Stimulated activated CD8-positive, alpha-beta memory T cell treated with anti-CD3 and anti-CD28 coated beads, Interleukin-7, amount 100 ng/mL, for 4 hours (primary cell): Measurements from ENCODE around the gene CCNG2.

Source experiments
- DNase-seq, 2 donors: peaks; one replicate each; pipeline ENCODE4 v3.0.0-alpha.2; 2020; ENCODE audit warnings: low read depth in 2 of 2

CCNG2 gene

DNA sequence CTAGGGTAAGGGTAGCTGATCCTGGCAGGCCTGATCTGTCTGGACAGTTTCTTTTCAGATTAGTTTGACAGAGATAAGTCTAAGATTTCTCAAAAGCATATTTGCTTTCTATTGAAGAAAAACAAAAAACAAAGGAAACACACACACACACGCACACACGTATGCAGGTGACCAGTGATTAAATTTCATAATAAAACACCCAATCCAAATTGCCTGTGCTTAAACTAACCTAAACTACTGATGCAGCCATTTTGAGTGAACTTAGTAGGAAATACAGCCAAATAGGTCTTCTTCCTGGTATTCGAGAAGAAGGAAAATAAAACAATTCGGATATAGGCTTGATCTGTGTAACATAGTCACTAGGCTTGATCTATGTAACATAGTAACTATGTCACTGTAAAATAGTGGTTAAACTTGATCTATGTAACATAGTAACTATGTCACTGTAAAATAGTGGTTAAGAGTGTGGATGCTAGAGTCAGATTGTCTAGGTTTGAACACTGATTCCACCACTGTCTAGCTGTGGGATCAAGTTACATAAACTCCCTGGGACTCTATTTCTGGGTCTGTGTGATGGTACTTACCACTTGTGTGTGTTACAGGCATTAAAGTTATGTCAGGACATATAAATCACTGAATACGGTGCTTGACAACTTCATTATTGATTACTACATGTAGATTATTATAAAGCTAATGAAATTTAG is 9.8 kb upstream of the CCNG2 start:
- no peak for DNase-seq

DNA sequence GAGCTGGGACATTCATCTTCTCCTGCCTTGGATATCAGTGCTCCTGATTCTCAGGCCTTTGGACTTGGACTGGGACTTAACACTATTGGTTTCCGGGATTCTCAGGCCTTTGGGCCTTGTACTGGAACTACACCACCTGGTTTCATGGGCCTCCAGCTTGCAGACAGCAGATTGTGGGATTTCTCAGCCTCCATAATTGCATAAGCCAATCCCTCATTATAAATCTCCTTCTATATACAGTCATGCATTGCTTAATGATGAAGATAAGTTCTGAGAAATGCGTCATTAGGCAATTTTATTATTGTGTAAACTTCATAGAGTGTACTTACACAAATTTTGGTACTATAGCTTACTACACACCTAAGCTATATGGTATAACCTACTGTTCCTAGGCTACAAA is 8.9 kb upstream of the CCNG2 start:
- no peak for DNase-seq

DNA sequence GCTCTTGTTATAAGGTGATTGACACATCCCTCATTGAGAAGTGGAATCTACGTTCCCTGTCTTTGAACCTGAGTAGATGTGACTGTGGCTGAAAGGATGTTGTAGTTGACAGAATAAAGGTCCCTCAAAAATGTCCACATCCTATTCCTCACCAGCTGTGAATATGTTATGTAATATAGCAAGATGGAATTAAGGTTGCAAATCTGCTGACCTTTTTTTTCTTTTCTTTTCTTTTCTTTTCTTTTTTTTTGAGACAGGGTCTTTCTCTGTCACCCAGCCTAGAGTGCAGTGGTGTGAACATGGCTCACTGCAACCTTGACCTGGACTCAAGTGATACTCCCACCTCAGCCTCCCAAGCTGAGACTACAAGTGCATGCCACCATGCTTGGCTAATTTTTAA is 7.2 kb upstream of the CCNG2 start:
- no peak for DNase-seq

DNA sequence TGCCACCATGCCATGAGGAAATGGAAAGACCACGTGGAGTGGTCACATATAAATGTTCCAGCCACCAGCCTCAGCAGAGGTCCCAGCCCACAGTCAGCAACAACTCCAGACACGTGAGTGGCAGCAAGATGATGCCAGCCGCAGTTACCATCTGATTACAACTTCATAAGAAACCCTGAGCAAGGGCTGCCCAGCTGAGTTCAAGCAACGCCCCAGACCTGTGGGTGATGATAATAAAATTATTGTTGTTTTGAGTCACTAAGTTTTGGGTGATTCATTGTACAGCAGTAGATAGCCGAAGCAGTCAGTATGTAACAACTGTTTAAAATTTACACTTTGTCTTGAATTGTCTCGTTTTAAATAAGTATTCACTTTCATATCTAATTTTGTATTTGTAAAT is 5.8 kb upstream of the CCNG2 start:
- DNase-seq = no peak

DNA sequence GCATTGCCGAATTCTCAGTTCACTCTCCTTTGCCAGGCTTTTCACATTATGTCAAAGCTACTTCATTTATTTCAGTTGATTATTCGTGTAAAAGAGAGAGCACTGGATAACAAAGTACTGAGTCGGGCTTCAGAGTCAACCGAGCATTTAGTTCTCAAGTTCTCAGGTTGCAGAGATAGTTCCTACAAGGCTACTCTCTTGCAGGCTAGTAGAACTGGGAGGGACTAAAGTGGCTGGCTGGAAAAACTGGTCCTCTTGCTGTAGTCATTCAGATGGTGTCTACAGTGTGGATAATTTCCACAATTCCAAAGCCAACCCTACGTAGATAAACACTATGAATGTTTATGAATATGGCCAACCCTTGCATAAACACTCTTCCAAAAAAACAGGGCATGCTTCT is 4.6 kb upstream of the CCNG2 start:
- DNase-seq = no peak

DNA sequence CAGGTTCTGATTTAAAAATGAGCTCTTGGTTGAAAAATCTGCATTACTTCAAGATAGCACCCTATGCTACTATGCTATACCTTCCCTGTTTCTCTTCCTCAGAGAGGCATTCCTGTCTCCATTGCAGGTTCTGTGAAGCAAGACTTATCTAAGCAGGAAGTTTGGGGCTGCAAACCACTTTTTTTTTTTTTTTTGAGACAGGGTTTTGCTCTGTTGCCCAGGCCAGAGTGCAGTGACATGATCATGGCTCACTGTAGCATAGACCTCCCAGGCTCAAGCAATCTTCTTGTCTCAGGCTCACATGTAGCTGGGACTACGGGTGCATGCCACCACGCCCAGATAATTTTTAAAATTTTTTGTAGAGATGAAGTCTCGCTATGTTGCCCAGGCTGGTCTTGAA is 4.0 kb upstream of the CCNG2 start:
- DNase-seq = no peak

DNA sequence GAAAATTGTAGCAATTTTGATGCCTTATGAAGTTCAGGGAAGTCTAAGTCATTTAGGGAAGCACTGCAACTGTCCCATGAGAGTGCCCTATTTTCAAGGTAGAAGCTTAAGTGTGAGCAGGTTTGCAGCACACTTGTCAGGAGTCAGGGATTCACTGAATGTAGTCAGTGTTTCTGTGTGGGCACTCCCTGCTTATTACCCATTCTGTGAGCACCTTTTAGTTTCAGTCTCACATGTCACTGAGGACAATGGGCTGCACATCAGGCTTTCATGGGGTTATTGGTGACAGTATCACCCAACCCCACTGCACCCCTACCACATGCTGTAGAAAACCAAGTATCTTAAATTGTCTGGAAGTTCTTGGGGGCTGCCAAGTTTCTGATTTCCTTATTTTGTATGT is 2.9 kb upstream of the CCNG2 start:
- DNase-seq = no peak

DNA sequence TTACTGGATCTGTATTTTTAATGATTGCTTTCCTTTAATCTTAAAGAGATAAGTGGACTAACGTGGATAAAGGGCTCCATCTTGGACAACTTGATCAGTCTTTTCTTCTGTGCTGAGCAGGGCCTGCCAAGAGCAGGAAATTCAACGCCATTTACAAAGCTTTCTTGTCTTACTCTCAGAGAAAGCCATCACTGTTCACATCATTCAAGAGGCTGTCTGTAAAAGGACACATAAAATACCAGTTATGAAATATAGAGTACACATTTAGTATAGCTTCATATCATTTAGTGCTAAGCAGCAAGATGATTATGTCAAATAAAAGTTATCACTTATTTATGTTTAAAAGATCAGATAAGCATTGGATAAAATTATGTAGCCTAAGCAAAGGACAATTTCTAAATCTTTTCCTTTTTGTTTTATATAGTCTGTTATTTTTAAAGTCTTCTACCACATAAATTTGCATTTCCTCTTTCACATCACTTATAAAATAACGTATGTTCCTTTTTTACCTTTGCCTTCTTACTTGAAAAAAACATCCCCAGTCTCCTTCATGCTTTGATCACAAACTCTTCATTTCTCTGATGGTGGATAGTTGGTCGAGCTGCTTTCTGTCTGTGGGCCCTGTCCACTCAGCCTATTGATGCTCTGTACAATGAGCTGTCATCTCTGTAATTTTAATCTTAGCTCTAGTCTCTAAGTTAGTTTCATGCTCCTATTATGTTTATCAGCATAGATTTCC is 2.1 kb upstream of the CCNG2 start:
- DNase-seq = no peak

DNA sequence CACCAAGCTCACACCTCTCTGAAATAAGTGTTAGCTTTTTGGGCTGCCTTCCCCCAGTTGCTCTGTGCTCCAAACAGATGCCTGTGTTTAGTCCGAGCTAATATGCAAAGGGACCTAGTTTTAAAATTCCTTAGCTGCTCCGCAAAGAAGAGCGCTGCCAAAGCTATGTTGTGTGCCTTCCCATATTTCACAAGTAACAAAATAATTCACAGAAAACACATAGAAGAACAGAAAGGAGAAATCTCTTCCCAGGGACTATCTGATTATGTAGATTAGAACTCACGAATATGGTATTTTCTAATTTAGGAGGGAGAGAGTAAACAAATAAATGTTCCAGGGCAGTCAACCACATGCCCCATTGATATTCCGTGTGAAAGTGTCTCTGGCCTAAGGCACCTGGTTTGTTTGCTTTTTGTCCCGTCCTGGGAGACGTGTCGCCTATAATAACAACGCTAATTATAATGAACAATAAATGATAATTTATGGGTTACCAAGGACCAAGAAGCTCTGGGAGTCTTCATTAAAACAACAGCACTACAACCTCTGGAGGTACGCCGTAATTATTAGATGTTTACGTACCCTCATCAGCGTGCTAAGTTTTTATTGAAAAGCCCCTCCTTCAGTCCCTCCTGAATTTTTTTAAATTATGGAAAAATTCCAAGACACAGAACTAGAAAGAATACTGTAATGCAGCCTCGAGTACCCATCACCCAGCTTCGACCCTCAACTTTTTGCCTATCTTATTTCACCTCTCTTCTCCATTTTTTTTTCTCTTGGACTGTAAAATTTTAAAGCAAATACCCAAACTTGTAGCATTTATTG is 1.2 kb upstream of the CCNG2 start:
- no peak for DNase-seq

DNA sequence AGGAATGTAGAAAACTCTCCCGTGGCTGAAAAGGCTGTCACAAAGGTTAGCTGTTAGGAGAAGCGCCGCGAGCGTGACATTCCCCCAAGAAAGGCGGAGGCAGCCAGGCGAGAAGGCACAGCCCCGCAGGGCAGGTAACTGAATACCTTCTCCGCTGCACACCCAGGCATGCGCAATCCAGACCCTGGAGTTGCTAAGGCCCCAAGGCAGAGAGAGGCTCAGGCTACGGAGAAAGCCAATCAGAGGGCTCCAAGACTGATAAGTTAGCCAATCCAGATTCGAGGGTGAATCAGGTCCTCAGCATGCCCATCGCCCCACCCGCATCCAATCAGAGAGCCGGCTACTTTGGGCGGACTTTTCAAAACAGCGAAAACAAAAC is 485 bp upstream of the CCNG2 start:
- DNase-seq = peak; percentile 90 to 98

DNA sequence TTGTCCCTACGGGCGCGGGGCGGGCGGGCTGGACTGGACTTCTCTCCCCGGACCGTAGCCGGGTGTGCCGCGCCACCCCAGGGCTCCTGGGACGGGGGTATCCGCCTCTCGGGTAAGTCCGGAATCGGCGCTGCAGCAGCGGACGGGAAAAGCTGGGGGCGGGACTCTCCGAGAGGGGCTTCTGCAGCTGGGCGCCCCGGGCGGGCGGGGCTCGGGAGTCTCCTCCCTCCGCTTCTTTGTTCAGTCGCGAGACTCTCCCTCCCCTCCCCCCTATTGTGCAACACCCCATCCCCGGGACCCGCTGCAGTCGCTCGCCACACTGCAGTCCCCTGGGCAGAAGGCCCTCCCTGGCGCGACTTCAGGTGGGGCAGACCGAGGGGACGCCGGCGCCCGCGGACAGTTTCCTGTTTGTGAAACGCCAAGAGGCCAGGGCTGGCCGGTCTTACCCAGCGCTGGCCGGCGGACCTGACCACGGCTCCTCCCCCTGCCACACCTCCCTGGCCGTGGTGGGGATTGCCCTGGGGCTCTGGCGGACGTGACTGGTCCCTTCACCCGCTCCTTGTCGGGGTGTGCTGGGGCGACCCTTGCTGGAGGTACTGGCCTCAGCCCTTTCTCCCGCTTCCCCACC is 966 bp downstream of the CCNG2 start:
- peak; percentile 44 to 70 for DNase-seq

DNA sequence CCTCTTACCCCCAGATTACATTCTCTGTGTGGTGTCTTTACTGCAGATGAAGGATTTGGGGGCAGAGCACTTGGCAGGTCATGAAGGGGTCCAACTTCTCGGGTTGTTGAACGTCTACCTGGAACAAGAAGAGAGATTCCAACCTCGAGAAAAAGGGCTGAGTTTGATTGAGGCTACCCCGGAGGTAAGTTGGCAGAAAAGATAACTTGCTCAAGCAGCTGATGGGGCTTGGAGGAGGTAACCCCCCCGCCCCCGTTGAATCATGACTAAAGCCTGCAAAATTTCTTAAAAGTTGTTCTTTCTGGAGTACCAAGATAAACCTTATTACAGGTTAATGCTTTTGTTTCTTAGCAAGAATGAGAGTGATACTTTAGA is 1.5 kb downstream of the CCNG2 start:
- no peak for DNase-seq

DNA sequence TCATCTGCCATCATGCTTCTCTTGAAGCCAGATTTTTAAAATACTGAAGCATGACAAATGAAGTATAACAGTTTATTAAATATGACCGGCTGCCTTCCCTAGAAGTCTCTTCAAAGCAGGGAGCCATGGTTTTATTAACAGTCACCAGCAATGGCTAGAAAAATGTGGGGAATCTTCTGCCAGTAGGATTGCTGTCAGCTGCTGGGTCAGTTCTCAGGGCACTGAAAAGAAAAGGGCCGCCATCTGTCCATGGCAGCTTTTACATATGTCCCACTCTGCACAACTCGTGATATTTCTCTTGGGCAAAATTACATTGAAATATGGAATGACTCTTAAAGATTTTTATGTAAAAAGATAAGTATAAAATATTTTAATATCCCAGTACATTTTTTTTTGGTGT is 2.8 kb downstream of the CCNG2 start:
- no peak for DNase-seq

DNA sequence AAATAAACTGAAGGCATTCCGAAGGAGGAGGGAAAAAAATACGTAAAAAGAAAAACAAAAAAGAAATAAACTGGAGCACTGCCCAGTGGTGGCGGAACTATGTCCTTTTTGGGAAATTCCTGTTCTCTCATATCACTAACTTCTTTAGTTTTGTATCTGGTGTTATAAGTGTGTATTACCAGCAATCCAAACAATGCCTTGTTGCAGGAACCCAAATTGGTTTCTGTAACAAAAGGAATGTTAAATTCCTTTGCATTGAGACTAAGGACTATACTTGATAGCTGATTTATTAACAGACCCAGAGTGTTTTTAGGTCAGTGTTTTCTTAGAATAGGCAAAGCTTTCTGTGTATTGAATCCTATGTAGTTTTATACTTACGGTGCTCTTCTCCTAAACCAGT is 6.6 kb downstream of the CCNG2 start:
- no peak for DNase-seq

DNA sequence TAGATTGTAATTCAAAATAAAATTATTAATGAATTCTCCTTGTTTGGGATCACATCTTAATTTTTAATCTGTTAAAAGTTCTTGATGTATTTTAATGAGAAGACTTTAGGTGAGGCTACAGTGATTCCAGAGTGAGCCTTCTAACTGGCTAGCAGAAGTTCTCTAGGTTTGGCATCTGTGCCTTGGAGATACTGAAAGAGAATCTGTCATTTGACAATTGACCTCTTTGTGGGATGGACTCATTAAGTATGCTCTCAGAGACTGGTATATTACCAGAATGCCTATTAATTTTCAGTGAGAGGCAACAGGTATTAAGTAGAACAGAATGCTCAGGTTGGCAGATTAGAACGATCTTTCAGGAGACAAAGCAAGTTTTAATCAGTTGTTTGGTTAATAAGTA is 10.2 kb downstream of the CCNG2 start:
- DNase-seq = no peak

DNA sequence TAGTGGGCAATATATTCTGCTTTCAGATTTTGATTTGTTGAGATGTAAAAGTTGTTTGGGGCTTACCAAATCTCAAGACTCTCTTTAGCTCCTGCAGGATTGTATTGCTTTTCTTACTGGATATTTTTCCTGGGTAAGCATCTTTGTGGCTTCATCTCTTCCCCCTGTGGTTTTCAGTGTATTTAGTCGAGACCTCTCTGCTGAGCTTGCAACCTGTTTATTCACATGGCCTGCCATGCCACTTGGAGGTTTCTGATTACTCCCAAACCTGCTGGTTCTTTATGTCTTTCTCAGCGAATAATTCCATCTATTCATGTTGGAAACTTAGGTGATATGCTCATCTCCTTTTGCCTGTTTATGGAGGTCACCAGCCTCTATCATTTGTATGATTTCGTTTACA is 10.9 kb downstream of the CCNG2 start:
- DNase-seq = no peak

DNA sequence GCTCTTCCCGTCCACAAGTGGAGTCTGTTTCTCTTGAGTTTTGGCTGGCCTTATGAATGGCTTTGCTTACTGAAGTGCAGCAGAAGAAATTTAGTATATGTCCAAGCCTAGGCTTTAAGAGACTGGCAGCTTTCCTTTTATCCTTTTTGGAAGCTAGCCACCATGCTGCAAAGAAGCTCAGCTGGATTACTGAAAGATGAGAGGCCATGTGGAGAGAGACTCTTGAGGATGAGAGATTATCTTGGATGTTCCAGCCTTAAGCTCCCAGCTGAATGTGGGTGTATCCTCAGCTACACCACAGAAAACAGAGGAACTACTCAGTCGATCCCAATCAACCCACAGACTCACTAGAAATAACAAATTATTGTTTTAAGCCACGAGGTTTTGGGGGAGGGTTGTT is 12.5 kb downstream of the CCNG2 start:
- no peak for DNase-seq

DNA sequence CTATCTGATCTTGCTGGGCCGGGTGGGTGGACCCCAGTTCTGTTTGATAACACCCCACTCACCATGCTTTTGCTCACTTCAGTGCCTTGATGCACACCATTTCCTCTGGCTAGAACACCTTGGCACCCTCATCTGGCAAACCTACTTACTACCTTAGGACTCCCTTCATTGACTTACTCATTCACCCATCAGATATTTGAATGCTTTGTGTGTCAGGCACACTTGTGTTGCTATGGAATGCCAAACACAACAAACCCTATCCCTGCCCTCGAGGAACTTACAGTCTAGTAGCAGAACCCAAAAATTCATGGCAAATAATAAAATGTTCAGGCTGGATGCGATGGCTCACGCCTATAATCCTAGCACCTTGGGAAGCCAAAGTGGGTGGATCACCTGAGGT is 13.9 kb downstream of the CCNG2 start:
- no peak for DNase-seq

DNA sequence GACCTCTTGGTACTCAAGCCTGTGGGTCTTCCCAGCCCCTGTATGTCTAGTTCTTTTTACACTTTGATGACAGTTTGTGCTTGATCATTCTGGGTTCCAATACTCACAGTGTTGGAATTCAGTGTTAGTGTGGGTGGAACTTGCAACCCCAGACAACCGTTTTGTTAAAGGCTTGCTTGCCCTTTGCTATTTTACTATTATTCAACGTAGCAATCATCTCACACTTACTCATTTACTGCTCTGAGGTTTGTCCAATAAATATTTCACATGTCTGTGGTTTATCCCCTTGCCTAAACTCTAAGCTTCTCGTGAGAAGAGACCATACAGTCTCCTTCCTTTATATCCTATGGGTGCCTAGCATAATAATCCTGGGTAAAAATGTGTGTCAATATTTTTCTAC is 15.3 kb downstream of the CCNG2 start:
- DNase-seq = no peak

DNA sequence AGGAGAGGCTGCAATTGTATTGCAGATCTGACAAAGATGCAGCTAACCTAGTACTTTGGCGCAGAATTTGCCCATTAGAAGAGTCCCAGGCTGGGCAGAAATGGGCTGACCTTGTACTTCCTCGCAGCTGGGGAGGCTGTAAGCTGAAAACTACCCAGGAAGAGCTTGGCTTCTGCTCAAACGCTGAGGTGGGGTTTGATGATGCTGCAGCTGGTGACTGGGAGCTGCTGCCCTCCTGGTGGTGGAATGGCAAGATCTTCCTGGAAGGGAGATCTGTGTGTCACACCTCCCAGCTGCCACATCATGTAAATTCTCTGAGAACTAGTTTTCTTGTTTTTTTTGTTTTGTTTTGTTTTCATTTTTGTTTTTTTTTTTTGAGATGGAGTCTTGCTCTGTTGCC is 17.4 kb downstream of the CCNG2 start:
- DNase-seq = no peak

DNA sequence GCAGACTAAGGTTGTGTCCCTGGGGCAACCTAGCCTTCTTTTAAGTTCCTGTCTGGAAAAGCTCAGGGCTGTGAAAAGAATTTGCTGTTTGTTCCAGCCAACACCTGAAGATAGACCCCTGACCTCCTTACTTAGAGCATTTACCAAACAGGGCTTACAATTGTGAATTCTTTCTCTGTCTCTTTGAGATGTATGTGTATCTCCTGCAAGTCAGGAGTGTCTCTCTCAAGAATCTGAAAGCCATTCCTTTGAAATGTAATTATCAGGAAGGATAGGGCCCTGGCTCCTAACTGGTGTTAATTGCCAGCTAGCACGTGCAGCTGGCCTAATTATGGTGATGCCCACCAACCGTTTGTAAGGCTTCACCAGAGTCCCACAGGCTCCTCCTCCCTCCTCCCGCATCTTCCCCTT is 18.2 kb downstream of the CCNG2 start:
- no peak for DNase-seq

DNA sequence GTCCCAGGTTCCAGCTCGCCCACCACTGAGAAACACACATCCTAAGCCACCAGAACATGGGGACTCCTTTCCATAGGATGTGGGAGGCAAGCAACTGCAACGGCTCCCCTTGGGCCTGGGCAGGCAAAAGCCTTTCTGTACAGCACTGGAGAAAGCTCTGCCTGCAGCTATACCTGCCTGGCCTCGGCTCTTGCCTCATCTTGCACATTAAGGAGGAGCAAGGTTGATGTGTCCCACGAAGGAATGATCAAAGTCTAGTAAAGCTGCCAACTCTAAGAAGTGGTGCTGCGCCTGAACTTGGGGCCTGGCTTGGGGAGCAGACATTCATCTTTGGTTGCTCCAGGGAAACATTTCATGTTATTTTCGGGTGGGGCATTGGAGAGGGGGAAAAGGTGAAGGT is 19.6 kb downstream of the CCNG2 start:
- DNase-seq = no peak

DNA sequence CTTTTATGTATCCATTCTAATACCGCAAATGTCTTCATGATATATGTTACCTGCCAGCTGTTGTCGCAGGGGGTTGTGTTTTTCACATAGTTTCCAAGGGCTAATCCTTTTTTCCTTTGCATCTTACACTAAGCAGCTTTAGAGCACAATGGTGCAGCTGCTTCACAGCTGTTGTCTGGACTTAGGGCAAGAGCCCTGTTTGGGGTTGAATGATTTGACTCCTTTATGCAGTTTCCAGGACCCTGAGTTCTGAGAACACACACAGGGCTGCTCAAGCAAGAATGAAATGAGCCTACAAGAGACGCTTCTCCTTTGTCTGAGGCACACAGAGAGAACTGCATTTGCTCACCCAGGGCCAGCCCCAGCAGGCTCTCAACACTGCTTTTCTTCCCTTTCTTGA is 20.2 kb downstream of the CCNG2 start:
- no peak for DNase-seq
